AG08396 (cell line): ENCODE data around the gene DIP2B.
"Not testable (repeated sequence)": the region's sequence is repeated elsewhere in the genome, so short reads cannot be mapped to it uniquely, and the experiment has no call there.

Source experiments
- DNase-seq: peaks from one replicate; pipeline ENCODE4 v3.0.0; 2012; ENCODE audit warnings: low spot score, mixed read lengths

DIP2B gene

DNA sequence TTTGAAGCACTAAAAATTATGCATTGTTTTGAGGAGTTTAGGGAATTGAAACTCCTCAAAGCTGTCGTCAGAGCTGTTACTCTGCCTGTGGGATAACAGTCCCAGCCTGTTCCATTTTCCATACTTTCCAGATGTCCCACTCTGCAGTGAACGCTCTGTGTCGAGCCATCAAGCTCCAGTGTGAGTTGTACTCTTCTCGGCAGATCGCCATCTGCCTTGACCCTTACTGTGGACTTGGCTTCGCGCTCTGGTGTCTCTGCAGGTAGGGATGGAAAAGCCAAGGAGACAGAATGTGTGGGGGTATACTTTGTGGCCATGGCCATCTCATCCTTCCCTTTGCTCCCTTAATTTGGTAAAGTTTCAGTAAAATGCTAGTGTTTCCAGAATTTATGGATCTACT lies 223.6 kb downstream of the DIP2B start:
- no peak for DNase-seq

- no peak for DNase-seq
These were observed 224.1 kb downstream of the DIP2B start for GRCh38 chr12:50728841-50729240.

- DNase-seq = peak; percentile 85
These were observed 227.8 kb downstream of the DIP2B start for GRCh38 chr12:50732591-50732990.

DNA sequence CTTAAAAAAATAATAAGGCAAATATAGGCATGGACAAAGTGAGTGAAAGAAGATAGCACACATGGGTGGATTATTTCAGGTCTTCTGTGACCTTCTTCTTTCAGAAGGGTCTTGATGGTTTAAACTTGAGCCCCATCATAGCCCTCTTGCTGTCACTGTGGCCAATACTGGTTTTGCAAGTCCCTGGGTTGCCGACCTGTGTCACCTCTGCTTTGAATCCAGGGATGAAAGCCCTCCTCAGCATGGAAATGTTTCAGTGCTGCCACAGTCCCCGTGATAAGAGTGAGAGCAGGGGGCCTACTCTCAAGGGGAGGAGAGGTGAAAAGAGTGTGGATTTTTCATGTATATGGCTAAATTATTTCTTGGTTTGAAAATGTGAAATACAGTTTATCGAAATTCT lies 228.9 kb downstream of the DIP2B start:
- no peak for DNase-seq

DNA sequence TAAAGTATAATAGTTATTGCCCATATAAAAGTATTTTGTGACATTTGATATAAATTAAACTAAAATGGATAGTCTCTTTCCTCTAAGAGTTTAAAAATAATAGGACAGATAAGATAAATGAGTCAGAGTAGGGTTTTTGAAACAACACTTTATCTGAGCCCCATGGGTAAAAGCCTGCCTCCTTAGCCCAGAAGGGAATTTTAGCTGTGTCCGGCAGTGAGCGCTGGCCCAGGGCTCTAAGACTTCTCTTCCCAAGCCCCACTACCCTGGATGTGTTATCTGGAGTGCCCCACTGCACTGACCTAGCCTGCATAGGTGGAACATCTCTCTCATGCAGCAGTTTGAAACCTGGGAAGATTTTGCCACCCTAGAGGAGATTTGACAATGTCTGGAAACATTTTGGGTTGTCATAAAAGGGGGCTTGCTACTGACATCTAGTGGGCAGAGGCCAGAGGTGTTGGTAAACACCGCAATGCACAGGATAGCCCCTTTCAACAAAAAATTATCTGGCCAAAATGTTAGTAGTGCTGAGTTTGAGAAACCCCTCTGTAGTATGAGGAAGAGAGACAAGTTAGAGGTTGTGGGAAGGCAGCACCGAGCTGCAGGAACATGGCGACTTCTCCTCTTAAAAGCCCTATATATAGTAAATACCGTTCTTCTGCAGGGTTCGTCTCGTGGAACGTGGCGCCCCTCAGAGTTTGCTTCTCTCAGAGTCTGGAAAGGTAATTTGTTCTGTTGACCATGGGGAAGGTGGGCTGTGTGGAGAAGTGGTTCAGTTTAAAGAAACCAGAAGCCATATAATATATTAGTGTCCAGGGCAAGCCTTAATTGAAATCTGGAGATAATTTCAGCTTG lies 229.9 kb downstream of the DIP2B start:
- DNase-seq = peak; percentile 17

- DNase-seq = no peak
These were observed 234.8 kb downstream of the DIP2B start for GRCh38 chr12:50739611-50740010.

GRCh38 chr12:50740307-50740706 lies 235.5 kb downstream of the DIP2B start:
- no peak for DNase-seq

DNA sequence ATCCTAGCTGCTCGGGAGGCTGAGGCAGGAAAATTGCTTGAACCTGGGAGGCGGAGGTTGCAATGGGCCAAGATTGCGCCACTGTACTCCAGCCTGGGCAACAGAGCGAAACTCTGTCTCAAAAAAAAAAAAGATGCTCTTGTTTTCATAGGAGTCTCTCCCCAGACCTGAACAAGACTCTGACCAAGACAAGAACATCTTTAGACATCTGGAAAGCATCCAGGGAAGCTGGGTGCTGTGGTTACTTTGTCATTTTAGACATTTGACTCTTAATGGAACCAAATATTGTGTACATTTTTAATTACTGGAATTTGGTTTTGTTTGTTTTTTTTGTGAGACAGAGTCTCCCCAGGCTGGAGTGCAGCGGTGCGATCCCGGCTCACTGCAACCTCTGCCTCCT lies 238.0 kb downstream of the DIP2B start:
- DNase-seq = no peak

DNA sequence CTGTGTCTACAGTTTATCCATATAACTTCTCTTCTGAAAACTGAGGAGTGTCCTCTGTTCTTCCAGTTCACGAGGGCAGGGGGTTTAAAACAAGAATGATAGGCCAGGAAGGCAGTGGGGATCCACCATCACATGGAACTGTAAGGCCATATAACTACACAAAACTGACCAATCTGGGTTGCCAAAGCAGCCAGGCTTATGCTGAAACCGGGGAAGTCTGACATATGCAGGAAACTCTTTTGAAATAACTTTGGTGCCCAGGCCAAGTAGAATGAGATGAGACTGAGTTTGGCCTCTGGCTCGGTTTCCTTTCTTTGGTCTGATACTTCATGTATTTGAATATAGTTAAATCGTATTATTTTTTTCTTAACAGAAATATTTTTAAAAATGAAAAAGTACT lies 241.1 kb downstream of the DIP2B start:
- DNase-seq = no peak

DNA sequence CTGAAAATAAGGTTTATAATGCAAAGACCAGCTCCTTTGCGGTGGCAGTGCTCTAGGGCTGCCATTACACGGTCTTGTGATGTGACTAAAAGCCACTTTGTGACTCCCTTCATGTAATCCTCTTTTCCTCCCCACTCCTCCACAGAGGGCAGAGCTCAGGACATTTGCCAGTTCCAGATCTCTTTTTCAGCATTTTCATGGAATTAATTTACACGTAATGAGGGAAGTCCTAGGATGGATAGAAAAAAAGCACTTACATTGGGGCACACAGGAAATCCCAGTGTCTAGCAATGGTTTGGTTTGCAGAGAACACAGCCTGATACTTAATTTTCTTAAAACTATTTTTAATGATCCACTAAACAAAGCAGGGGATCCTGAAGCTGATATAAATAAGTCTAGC lies 241.6 kb downstream of the DIP2B start:
- DNase-seq = no peak

GRCh38 chr12:50747817-50748216 lies 243.0 kb downstream of the DIP2B start:
- DNase-seq = no peak

DNA sequence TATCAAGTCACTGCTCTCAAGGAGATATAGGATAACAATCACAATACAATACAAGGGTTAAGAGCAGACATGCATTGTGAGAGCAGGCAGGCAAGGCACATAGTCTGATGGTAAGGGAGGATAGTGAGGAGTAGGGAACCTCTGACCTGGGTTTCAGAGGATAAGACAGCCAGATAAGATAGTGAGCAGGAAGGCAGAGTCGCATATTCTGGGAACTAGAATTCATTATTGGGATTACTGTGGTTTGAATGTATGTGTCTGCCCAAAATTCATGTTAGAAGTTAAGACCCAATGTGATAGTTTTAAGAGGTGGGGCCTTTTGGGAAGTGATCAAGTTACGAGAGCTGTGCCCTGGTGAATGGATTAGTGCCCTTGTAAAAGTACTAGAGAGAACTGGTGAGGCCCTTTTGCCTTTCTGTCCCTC lies 244.7 kb downstream of the DIP2B start:
- no peak for DNase-seq

DNA sequence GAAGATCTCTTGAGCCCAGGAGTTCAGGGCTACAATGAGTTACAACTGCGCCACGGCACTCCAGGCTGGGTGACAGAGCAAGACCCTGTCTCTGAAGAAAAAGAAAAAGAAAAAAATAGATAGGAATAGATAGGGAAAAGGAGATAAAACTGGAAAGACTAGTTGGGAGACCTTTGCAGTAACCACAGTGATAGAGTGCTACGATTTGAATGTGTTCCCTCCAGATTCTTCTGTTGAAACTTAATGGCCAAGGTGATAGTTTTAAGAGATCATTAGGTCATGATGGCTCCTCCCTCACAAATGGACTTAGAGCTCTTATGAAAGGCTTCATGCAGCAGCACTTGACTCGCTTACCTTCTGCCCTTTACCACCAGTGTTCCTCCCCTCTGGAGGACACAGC lies 245.6 kb downstream of the DIP2B start:
- no peak for DNase-seq

GRCh38 chr12:50751948-50752721 lies 247.3 kb downstream of the DIP2B start:
- DNase-seq = peak; percentile 18

DNA sequence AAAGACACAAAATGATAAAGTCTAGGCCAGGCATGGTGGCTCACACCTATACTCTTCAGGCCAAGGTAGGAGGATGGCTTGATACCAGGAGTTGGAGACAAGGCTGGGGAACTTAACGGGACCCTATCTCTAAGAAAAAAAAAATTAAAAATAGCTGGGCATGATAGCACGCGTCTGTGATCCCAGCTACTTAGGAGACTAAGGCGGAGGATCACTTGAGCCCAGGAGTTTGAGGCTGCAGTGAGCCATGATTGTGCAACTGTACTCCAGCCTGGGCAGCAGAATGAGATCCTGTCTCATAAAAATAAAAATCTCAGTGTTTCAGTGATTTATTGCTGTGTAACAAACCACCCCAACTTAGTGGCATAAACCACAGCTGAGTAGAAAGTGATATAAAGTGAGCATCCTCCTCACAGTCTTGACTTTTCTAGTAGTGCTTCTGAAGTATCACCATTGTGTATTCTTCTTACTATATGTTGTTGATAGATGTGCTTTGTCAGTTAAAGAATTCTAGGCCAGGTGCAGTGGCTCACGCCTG lies 248.5 kb downstream of the DIP2B start:
- no peak for DNase-seq

DNA sequence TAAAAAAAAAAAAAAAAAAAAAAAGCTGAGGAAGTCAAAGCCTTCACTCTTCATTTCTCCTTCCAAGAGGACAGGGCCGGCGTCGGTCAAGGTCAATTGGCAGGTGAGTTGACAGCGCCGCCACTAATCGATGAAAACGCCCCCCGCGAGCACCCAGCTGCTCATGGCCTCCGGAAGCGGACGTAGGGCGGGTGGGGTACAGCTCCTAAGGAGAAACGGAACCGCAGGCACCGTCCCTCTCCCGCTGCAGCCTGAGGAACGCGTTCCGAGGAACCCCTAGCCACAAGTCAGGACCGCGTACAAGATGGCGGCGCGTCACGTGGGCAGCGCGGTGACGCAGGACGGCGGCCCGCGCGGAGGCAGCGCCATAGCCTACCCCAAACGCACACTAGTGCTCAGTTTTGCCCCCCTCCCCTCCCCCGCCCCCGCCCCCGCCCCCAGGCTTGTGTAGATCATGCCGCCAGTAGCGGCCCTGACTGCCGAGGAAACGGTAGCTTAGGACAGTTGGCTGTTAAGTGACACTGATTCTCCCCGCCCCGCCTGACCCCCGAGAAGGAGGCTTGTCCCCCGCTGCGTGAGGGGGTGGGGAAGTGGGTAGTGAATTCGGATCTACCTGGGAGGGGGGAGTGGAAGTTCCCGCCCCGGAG lies 259.0 kb downstream of the DIP2B start, which contains the start of gene ATF1:
ATF1 (plus strand) TSS at position 463 of the 647 bp plus-strand sequence. CDS start 16,045 bp downstream, outside the sequence.
- DNase-seq = peak; percentile 95

GRCh38 chr12:50764286-50765094 lies 259.7 kb downstream of the DIP2B start:
- DNase-seq = peak; percentile 77

DNA sequence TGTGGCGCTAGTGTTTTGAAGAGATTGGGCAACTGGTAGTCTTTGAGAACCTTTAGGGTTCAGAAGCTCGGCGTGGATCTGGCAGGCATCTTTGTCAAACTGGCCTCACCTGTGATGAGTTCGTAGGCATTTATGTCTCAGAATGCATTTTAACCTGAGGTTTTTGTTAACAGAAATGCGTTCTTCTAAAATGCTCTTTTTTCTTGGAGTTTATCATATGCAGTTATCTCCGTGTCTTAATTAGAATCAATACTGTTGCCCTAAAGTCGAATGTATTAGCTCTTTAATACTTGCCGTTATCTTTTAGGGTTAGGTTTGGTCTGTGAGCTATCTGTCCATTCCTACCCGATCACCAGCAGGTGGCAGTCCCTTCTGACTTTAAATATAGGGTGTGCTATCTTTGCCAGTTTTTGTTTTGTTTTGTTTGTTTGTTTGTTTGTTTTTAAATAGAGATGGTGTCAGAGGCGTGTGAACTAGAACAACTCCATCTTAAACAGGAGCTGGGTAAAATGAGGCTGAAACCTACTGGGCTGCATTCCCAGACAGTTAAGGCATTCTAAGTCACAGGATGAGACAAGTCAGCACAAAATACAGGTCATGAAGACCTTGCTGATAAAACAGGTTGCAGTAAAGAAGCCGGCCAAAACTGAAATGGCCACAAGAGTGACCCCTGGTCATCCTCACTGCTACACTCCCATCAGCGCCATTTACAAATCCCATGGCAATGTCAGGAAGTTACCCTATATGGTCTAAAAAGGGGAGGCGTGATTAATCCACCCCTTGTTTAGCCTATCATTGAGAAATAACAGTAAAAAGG lies 260.5 kb downstream of the DIP2B start:
- peak; percentile 67 for DNase-seq

GRCh38 chr12:50768391-50768790 lies 263.6 kb downstream of the DIP2B start:
- DNase-seq = no peak

- DNase-seq = not testable (repeated sequence)
These were observed 264.0 kb downstream of the DIP2B start for GRCh38 chr12:50768813-50769212.

- DNase-seq = no peak
These were observed 266.6 kb downstream of the DIP2B start for GRCh38 chr12:50771409-50771808.
